CD4-positive, alpha-beta memory T cell (primary cell): ENCODE results near the gene ADRB2. TPM values are rescaled to one million over a fixed set of nuclear protein-coding genes. Genes with fewer than 3 reads are reported as not detected.

ENCODE experiments used
- CTCF ChIA-PET: fragments of 350-600 bp; sonication (Branson Sonifier 250); formaldehyde crosslinking; loops from one replicate; lab custom pipeline; 2021; ENCODE audit warnings: inconsistent platforms; ENCODE audit not compliant: partially characterized antibody; lab: Charles Lee
- POLR2A ChIA-PET: fragments of 350-600 bp; sonication (Branson Sonifier 250); formaldehyde crosslinking; loops from one replicate; lab custom pipeline; 2021; ENCODE audit not compliant: partially characterized antibody; lab: Charles Lee
- DNase-seq, 5 donors: peaks; one replicate each; pipeline versions ENCODE4 v3.0.0 to v3.0.0-alpha.2; 2020 to 2022; ENCODE audit warnings: mixed read lengths in 1 of 5
- H3K27ac ChIP-seq: one replicate; pipeline ENCODE4 v1.7.0; 2013; ENCODE audit warnings: low read depth, low read length
- H3K27me3 ChIP-seq: 2 replicates; pipeline ENCODE4 v1.7.0; 2013; ENCODE audit warnings: mild to moderate bottlenecking, low read length, moderate library complexity; ENCODE audit not compliant: insufficient read depth
- H3K36me3 ChIP-seq: 2 replicates; pipeline ENCODE4 v1.7.0; 2013; ENCODE audit warnings: mild to moderate bottlenecking, low read length, moderate library complexity; ENCODE audit not compliant: insufficient read depth
- H3K4me1 ChIP-seq: 2 replicates; pipeline ENCODE4 v1.7.0; 2013; ENCODE audit warnings: mild to moderate bottlenecking, low read length, moderate library complexity; ENCODE audit not compliant: insufficient read depth
- H3K4me3 ChIP-seq, 2 donors: one replicate each; pipeline ENCODE4 v1.7.0; 2013; ENCODE audit warnings: low read length in 2 of 2, mild to moderate bottlenecking in 1 of 2
- H3K9me3 ChIP-seq, 2 donors: one replicate each; pipeline ENCODE4 v1.7.0; 2013; ENCODE audit warnings: low read length in 2 of 2, control low read depth in 1 of 2; ENCODE audit not compliant: control insufficient read depth in 1 of 2
- H3K27ac Mint-ChIP-seq, 7 donors: one replicate each; pipeline ENCODE4 v1.8.0; 2020 to 2021; ENCODE audit warnings: mixed read lengths in 7 of 7, mild to moderate bottlenecking in 6 of 7, inconsistent platforms in 3 of 7, moderate library complexity in 3 of 7
- H3K27me3 Mint-ChIP-seq, 2 donors: one replicate each; pipeline ENCODE4 v1.8.0; 2020 to 2021; ENCODE audit warnings: mixed read lengths in 2 of 2
- H3K36me3 Mint-ChIP-seq, 2 donors: one replicate each; pipeline ENCODE4 v1.8.0; 2020 to 2021; ENCODE audit warnings: mixed read lengths in 2 of 2, inconsistent platforms in 1 of 2, mild to moderate bottlenecking in 1 of 2
- H3K4me1 Mint-ChIP-seq, 4 donors: one replicate each; pipeline ENCODE4 v1.8.0; 2020 to 2021; ENCODE audit warnings: mixed read lengths in 4 of 4, mild to moderate bottlenecking in 1 of 4
- H3K4me3 Mint-ChIP-seq, 8 donors: one replicate each; pipeline ENCODE4 v1.8.0; 2020 to 2021; ENCODE audit warnings: mixed read lengths in 8 of 8, mild to moderate bottlenecking in 7 of 8, moderate library complexity in 6 of 8, inconsistent platforms in 3 of 8
- H3K9me3 Mint-ChIP-seq, 8 donors: one replicate each; pipeline ENCODE4 v1.8.0; 2020 to 2021; ENCODE audit warnings: mixed read lengths in 8 of 8, mild to moderate bottlenecking in 5 of 8, inconsistent platforms in 3 of 8, moderate library complexity in 1 of 8
- intact Hi-C: fragments of 100-400 bp; cut with micrococcal nuclease; formaldehyde crosslinking; loops from one replicate; pipeline ENCODE4 v1.15.1; 2023
- polyA plus RNA-seq, 2 donors: library from polyadenylated mRNA; unstranded; fragments of 300-500 nt; fragmentation: Illumina TruSeq; gene quantifications; one replicate each; pipeline ENCODE4 v1.2.3, GENCODE V29; 2021
- total RNA-seq, 2 experiments: library from RNA; stranded (reverse); gene quantifications; one replicate each; pipeline ENCODE4 v1.2.3, GENCODE V29; 2021

The ADRB2 gene
- total and polyA plus RNA-seq, 4 experiments from 2014 or later = 3.6 to 6.1 (median 5.4) TPM

DNA sequence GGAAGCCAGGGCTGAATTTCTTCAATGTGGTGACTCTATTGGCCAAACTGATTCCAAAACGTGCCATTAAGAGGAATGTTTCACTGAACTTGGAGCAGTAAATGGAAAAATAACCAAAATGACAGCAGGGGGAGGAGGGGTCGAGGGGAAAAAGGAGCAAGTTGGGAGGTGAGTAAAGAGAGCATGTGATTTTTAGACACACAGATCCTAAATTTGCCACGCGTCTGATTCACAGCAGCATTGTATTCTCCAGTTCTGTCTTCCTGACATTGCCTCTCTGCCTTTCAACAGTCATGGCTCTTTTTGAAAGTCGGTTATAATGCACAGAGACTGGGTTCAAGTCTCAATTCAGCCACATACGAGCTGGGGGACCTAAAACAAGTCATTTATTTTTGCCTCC, 22.0 kb upstream of the ADRB2 start:
- POLR2A ChIA-PET = interaction anchor here (2.1 kb wide), 1 partner anchor 22 kb away, joined by 5 read pairs; the partner anchor contains the start of gene ADRB2
- no peak overlapping the region for H3K4me3 Mint-ChIP-seq
- H3K4me1 ChIP-seq = peaks cover 12% of the 10 kb centered on the region

DNA sequence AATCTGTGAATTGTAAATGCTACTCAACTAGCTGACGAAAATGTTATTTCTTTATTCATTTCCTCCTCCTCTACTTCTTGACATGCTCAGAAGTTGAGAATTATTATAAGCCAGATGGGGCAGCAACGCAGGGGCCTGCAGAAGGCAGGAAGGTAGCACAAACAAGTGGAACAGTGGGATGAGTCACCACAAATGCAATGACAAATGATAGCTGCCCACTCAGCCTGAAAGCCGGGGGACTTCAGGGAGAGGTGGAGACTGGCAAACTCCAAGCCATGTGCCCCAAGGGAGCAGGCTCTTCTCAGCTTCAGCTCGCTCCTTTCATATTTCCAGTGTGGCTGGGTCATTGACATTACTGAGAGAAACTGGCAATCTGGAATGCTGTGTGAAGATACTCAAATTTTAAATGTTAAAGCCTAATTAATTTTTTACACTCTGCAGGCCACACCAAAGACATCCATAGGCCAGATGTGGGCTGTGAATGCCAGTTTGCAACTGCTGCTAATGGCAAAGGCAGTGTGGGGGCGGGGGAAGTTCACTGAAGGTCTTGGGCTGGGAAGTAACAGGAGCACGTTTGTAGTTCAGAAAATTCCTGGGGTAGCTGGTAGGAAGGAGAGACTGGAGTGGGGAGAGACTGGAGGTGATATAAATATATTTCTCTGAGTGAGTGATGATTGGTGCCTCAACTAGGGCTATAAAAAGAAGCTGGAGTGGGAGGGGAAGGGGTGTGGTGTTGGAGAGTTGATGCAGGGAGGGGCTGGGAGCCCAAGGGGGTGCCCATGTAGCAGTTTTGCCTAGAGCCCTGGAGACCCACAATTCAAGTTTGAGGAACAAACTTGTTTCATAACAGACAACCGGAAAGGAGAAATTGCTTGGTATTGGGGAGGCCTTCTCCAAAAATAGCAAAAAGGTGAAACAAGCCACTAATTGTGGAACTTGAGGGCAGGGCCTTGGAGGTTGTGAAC, 20.8 kb upstream of the ADRB2 start:
- H3K27ac ChIP-seq = no peak overlapping the region
- DNase-seq = no peak
- Mint-ChIP-seq H3K27me3 (peaks cover 4 to 12% of the 10 kb centered on the region in 2 donors), H3K9me3 (peaks cover 0 to 6% (median 0%) of the 10 kb centered on the region in 8 donors), H3K4me3 (peak overlapping the region in 1 of 8 donors; percentile 51), H3K4me1 (peaks cover 17 to 33% (median 25%) of the 10 kb centered on the region in 4 donors), H3K27ac (peak overlapping the region in 2 of 7 donors; percentile 23 to 43), H3K36me3 (no peaks in the 10 kb centered on the region)
- no peaks in the 10 kb centered on the region for H3K27me3 ChIP-seq
- CTCF ChIA-PET = interaction anchor here (1.0 to 3.9 kb wide), 6 partner anchors 16 to 152 kb away, joined by 3 to 18 read pairs (median 4); no protein-coding TSS in a partner anchor
- no peaks in the 10 kb centered on the region for H3K9me3 ChIP-seq
- H3K36me3 ChIP-seq = no peaks in the 10 kb centered on the region
- peaks cover 24% of the 10 kb centered on the region for H3K4me1 ChIP-seq
- POLR2A ChIA-PET = interaction anchor here (2.1 kb wide), 1 partner anchor 21 kb away, joined by 5 read pairs; the partner anchor contains the start of gene ADRB2
- intact Hi-C loops = loop anchor here (5.0 kb wide), 1 partner anchor 73 kb away; no protein-coding TSS in a partner anchor
- no peak overlapping the region for H3K4me3 ChIP-seq

More for the DNA sequence above, 22.0 kb upstream of the ADRB2 start:
- intact Hi-C loops = no loop called here
- Mint-ChIP-seq H3K36me3 (no peaks in the 10 kb centered on the region), H3K27me3 (peaks cover 4 to 12% of the 10 kb centered on the region in 2 donors), H3K4me1 (peaks cover 12 to 24% (median 17%) of the 10 kb centered on the region in 4 donors), H3K9me3 (peaks cover 0 to 6% (median 0%) of the 10 kb centered on the region in 8 donors), H3K27ac (no peak overlapping the region)
- Histone ChIP-seq H3K9me3 (no peaks in the 10 kb centered on the region), H3K27ac (no peak overlapping the region), H3K36me3 (no peaks in the 10 kb centered on the region), H3K27me3 (no peaks in the 10 kb centered on the region), H3K4me3 (no peak overlapping the region)
- DNase-seq = no peak
- CTCF ChIA-PET = interaction anchor here (0.5 to 1.6 kb wide), 5 partner anchors 17 to 73 kb away, joined by 3 to 6 read pairs (median 4); no protein-coding TSS in a partner anchor

GRCh38 chr5:148806520-148806931, 19.9 kb upstream of the ADRB2 start:
- peak overlapping the region in 1 of 8 donors; percentile 16 for H3K4me3 Mint-ChIP-seq
- ChIA-PET POLR2A (interaction anchor here (2.1 kb wide), 1 partner anchor 20 kb away, joined by 5 read pairs; the partner anchor contains the start of gene ADRB2), CTCF (interaction anchor here (1.0 to 3.9 kb wide), 4 partner anchors 15 to 151 kb away, joined by 3 to 18 read pairs (median 4); no protein-coding TSS in a partner anchor)
- no peak for DNase-seq
- H3K9me3 Mint-ChIP-seq = peaks cover 0 to 6% (median 0%) of the 10 kb centered on the region in 8 donors
- peaks cover 22 to 39% (median 32%) of the 10 kb centered on the region in 4 donors for H3K4me1 Mint-ChIP-seq
- H3K27ac Mint-ChIP-seq = peak overlapping the region in 4 of 7 donors; percentile 12 to 68 (median 44)
- H3K27me3 ChIP-seq = no peaks in the 10 kb centered on the region
- no peak overlapping the region for H3K4me3 ChIP-seq
- no peak overlapping the region for H3K27ac ChIP-seq
- H3K4me1 ChIP-seq = peaks cover 26% of the 10 kb centered on the region
- intact Hi-C loops = loop anchor here (5.0 kb wide), 1 partner anchor 74 kb away; no protein-coding TSS in a partner anchor
- H3K9me3 ChIP-seq = no peaks in the 10 kb centered on the region
- H3K36me3 Mint-ChIP-seq = no peaks in the 10 kb centered on the region
- peaks cover 3 to 7% of the 10 kb centered on the region in 2 donors for H3K27me3 Mint-ChIP-seq
- no peaks in the 10 kb centered on the region for H3K36me3 ChIP-seq

GRCh38 chr5:148807851-148808250, 18.6 kb upstream of the ADRB2 start:
- H3K27me3 Mint-ChIP-seq = peaks cover 0 to 2% of the 10 kb centered on the region in 2 donors
- Histone ChIP-seq H3K36me3 (no peaks in the 10 kb centered on the region), H3K27me3 (no peaks in the 10 kb centered on the region), H3K27ac (no peak overlapping the region), H3K9me3 (no peaks in the 10 kb centered on the region), H3K4me3 (no peak overlapping the region), H3K4me1 (peaks cover 26% of the 10 kb centered on the region)
- H3K9me3 Mint-ChIP-seq = peaks cover 0 to 1% (median 0%) of the 10 kb centered on the region in 8 donors
- DNase-seq = no peak
- CTCF ChIA-PET = interaction anchor here (1.0 to 3.9 kb wide), 3 partner anchors 11 to 77 kb away, joined by 3 to 18 read pairs (median 5); no protein-coding TSS in a partner anchor
- POLR2A ChIA-PET = interaction anchor here (1.2 to 5.0 kb wide), 2 partner anchors 10 to 18 kb away, joined by 3 to 28 read pairs; partner anchors contain the start of gene ADRB2
- intact Hi-C loops = loop anchor here (5.0 kb wide), 1 partner anchor 76 kb away; no protein-coding TSS in a partner anchor
- H3K4me3 Mint-ChIP-seq = peak overlapping the region in 4 of 8 donors; percentile 6 to 99 (median 54)
- H3K4me1 Mint-ChIP-seq = peaks cover 27 to 46% (median 38%) of the 10 kb centered on the region in 4 donors
- H3K36me3 Mint-ChIP-seq = no peaks in the 10 kb centered on the region
- peak overlapping the region in 6 of 7 donors; percentile 53 to 100 (median 80) for H3K27ac Mint-ChIP-seq

DNA sequence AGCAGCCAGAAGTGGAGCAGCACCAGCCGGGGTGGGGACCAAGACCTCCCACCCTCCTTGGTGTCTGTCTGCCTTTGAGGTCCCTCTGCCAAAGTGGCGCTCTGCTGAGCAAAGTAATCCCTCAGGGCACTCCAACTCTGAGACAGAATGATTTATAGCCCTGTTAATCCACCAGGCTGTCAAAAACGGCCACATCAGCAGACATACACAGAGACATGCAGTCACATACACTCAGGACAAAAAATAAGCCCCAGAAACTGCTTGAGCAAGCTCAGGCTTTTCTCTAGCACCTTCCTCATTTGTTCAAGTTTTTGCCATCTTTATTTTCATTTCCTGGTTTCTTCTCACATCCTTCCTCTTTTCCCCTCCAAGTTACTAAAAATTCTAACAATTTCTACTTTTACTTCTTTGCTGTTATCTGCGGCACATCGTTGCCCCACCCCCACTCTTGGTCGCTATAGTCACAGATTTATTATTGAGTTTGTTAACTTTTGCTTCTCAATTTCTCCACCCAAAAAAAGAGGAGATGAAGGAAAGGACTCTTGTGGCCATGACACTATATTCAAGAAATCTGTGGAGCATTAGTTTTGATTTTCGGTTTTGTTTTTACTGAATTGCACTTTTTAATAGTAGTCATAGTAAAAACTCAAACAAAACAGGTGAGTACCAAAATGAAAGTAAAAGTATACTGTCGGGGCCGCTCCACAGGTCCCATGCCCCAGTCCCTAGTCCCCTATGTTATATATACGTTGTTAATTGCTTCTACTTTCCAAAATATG, 17.4 kb upstream of the ADRB2 start:
- peaks cover 26% of the 10 kb centered on the region for H3K4me1 ChIP-seq

More for the DNA sequence above, 17.4 kb upstream of the ADRB2 start:
- H3K9me3 Mint-ChIP-seq = no peaks in the 10 kb centered on the region
- H3K27me3 ChIP-seq = no peaks in the 10 kb centered on the region
- no peaks in the 10 kb centered on the region for H3K9me3 ChIP-seq
- no peaks in the 10 kb centered on the region for H3K36me3 Mint-ChIP-seq
- H3K27ac ChIP-seq = peak overlapping the region; percentile 68
- peak overlapping the region; percentile 44 to 80 for H3K4me3 ChIP-seq
- peak overlapping the region; percentile 88 to 99 (median 94) for H3K4me3 Mint-ChIP-seq
- ChIA-PET POLR2A (interaction anchor here (5.0 kb wide), 1 partner anchor 17 kb away, joined by 28 read pairs; the partner anchor contains the start of gene ADRB2), CTCF (interaction anchor here (1.3 to 3.7 kb wide), 2 partner anchors 78 to 148 kb away, joined by 5 to 16 read pairs; no protein-coding TSS in a partner anchor)
- no peaks in the 10 kb centered on the region for H3K27me3 Mint-ChIP-seq
- peak; percentile 50 to 67 (median 57) for DNase-seq
- peak overlapping the region; percentile 75 to 100 (median 97) for H3K27ac Mint-ChIP-seq
- intact Hi-C loops = loop anchor here (1.0 to 5.0 kb wide), 2 partner anchors 17 to 77 kb away; partner anchors contain the start of gene ADRB2
- H3K4me1 Mint-ChIP-seq = peaks cover 27 to 46% (median 38%) of the 10 kb centered on the region in 4 donors
- H3K36me3 ChIP-seq = no peaks in the 10 kb centered on the region
